IPS-15b (cell line): ENCODE results near the gene ZBTB4.

Experiments used
- H3K27me3 ChIP-seq: one replicate; pipeline ENCODE4 v1.6.1; 2013; ENCODE audit warnings: low read length; ENCODE audit not compliant: control insufficient read depth, insufficient read depth
- H3K36me3 ChIP-seq: one replicate; pipeline ENCODE4 v1.6.1; 2013; ENCODE audit warnings: low read length; ENCODE audit not compliant: control insufficient read depth, insufficient read depth
- H3K4me1 ChIP-seq: one replicate; pipeline ENCODE4 v1.6.1; 2013; ENCODE audit warnings: mild to moderate bottlenecking, low read length; ENCODE audit not compliant: control insufficient read depth, insufficient read depth
- H3K4me3 ChIP-seq: one replicate; pipeline ENCODE4 v1.5.1; 2013; ENCODE audit warnings: low read depth, low read length
- H3K9ac ChIP-seq: one replicate; pipeline ENCODE4 v1.6.1; 2013; ENCODE audit warnings: low read depth, mild to moderate bottlenecking, low read length
- H3K9me3 ChIP-seq: one replicate; pipeline ENCODE4 v1.6.1; 2013; ENCODE audit warnings: mild to moderate bottlenecking, low read length; ENCODE audit not compliant: control insufficient read depth, insufficient read depth

The ZBTB4 gene

GRCh38 chr17:7437369-7437863, 42.0 kb downstream of the ZBTB4 start:
- Histone ChIP-seq H3K36me3 (no peaks in the 10 kb centered on the region), H3K9ac (no peak overlapping the region), H3K9me3 (no peaks in the 10 kb centered on the region), H3K4me3 (peak overlapping the region; percentile 63), H3K4me1 (peaks cover 11% of the 10 kb centered on the region), H3K27me3 (peaks cover 14% of the 10 kb centered on the region)

- Histone ChIP-seq H3K9me3 (no peaks in the 10 kb centered on the region), H3K4me1 (peaks cover 11% of the 10 kb centered on the region), H3K4me3 (peak overlapping the region; percentile 63), H3K36me3 (no peaks in the 10 kb centered on the region), H3K9ac (no peak overlapping the region), H3K27me3 (peaks cover 12% of the 10 kb centered on the region)
These were observed 42.7 kb downstream of the ZBTB4 start for GRCh38 chr17:7436556-7437368.

- H3K4me3 ChIP-seq = peak overlapping the region; percentile 63
- peaks cover 10% of the 10 kb centered on the region for H3K27me3 ChIP-seq
- peaks cover 7% of the 10 kb centered on the region for H3K4me1 ChIP-seq
- peak overlapping the region; percentile 37 for H3K9ac ChIP-seq
- H3K9me3 ChIP-seq = no peaks in the 10 kb centered on the region
- H3K36me3 ChIP-seq = no peaks in the 10 kb centered on the region
These were observed 43.5 kb downstream of the ZBTB4 start for GRCh38 chr17:7435676-7436555.

GRCh38 chr17:7432296-7432695, 47.1 kb downstream of the ZBTB4 start:
- no peak overlapping the region for H3K9ac ChIP-seq
- no peak overlapping the region for H3K4me3 ChIP-seq

GRCh38 chr17:7431231-7431630, 48.2 kb downstream of the ZBTB4 start:
- no peak overlapping the region for H3K9ac ChIP-seq
- H3K4me1 ChIP-seq = no peaks in the 10 kb centered on the region
- H3K27me3 ChIP-seq = no peaks in the 10 kb centered on the region
- no peaks in the 10 kb centered on the region for H3K36me3 ChIP-seq
- H3K4me3 ChIP-seq = no peak overlapping the region
- H3K9me3 ChIP-seq = no peaks in the 10 kb centered on the region

More at GRCh38 chr17:7432296-7432695, 47.1 kb downstream of the ZBTB4 start:
- Histone ChIP-seq H3K4me1 (no peaks in the 10 kb centered on the region), H3K36me3 (no peaks in the 10 kb centered on the region), H3K27me3 (no peaks in the 10 kb centered on the region), H3K9me3 (no peaks in the 10 kb centered on the region)

- Histone ChIP-seq H3K4me1 (no peaks in the 10 kb centered on the region), H3K27me3 (no peaks in the 10 kb centered on the region), H3K9me3 (no peaks in the 10 kb centered on the region), H3K36me3 (no peaks in the 10 kb centered on the region), H3K4me3 (no peak overlapping the region), H3K9ac (no peak overlapping the region)
These were observed 49.7 kb downstream of the ZBTB4 start for GRCh38 chr17:7429722-7430121.

GRCh38 chr17:7428557-7428956, 50.9 kb downstream of the ZBTB4 start, which contains the start of gene SPEM3:
Gene SPEM3 (plus strand): TSS chr17:7428857. CDS start chr17:7428903, 46 bp downstream.
- no peaks in the 10 kb centered on the region for H3K36me3 ChIP-seq
- no peaks in the 10 kb centered on the region for H3K9me3 ChIP-seq
- H3K4me1 ChIP-seq = no peaks in the 10 kb centered on the region
- H3K27me3 ChIP-seq = no peaks in the 10 kb centered on the region
- no peak within 1 kb of the TSS for H3K4me3 ChIP-seq
- no peak within 1 kb of the TSS for H3K9ac ChIP-seq

GRCh38 chr17:7427549-7427948, 51.9 kb downstream of the ZBTB4 start:
- Histone ChIP-seq H3K9me3 (no peaks in the 10 kb centered on the region), H3K36me3 (no peaks in the 10 kb centered on the region), H3K27me3 (no peaks in the 10 kb centered on the region), H3K4me3 (no peak overlapping the region), H3K4me1 (no peaks in the 10 kb centered on the region), H3K9ac (no peak overlapping the region)

- no peaks in the 10 kb centered on the region for H3K9me3 ChIP-seq
- no peaks in the 10 kb centered on the region for H3K27me3 ChIP-seq
- no peak overlapping the region for H3K9ac ChIP-seq
- H3K36me3 ChIP-seq = no peaks in the 10 kb centered on the region
- no peaks in the 10 kb centered on the region for H3K4me1 ChIP-seq
- H3K4me3 ChIP-seq = no peak overlapping the region
These were observed 52.4 kb downstream of the ZBTB4 start for GRCh38 chr17:7426896-7427489.

GRCh38 chr17:7426203-7426863, 53.1 kb downstream of the ZBTB4 start:
- no peak overlapping the region for H3K9ac ChIP-seq

GRCh38 chr17:7425756-7426155, 53.7 kb downstream of the ZBTB4 start:
- Histone ChIP-seq H3K4me3 (no peak overlapping the region), H3K9ac (no peak overlapping the region), H3K27me3 (no peaks in the 10 kb centered on the region), H3K36me3 (no peaks in the 10 kb centered on the region), H3K9me3 (no peaks in the 10 kb centered on the region), H3K4me1 (no peaks in the 10 kb centered on the region)

More at GRCh38 chr17:7426203-7426863, 53.1 kb downstream of the ZBTB4 start:
- H3K4me1 ChIP-seq = no peaks in the 10 kb centered on the region
- no peaks in the 10 kb centered on the region for H3K9me3 ChIP-seq
- H3K27me3 ChIP-seq = no peaks in the 10 kb centered on the region
- no peak overlapping the region for H3K4me3 ChIP-seq
- H3K36me3 ChIP-seq = no peaks in the 10 kb centered on the region
